ENCODE measurements around the gene AUP1.

DNA sequence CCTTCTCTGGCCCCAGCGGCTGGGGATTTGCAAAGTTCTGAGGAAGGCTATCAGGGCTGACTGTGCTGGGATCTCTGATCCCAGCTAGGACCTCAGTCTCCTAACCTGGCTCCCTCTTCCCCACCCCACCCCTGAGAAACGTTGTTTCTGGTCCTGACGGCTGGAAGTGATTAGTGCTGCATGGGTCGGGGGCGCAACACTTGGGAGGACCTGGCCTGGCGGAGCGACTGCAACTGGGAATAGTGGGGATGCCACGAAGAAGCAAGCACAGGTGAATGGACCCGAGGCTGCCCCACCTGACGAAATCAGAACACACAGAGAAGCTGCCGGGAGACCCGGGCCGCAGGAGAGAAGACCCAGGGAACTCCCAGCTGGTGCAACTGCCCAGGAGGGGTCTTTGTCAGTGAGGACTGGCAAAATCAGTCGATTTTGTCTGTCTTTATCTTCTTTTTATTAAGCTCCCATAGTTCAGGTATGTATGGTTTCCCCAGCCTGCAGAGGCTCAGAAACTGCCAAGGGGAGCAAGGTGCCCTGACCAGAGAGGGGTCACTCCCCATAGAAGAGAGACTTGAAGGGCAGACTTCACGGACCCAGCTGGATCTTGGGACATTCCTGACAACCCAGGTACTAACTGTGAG lies 29.4 kb downstream of the AUP1 start:
- TF ChIP-seq, protein P1, sequence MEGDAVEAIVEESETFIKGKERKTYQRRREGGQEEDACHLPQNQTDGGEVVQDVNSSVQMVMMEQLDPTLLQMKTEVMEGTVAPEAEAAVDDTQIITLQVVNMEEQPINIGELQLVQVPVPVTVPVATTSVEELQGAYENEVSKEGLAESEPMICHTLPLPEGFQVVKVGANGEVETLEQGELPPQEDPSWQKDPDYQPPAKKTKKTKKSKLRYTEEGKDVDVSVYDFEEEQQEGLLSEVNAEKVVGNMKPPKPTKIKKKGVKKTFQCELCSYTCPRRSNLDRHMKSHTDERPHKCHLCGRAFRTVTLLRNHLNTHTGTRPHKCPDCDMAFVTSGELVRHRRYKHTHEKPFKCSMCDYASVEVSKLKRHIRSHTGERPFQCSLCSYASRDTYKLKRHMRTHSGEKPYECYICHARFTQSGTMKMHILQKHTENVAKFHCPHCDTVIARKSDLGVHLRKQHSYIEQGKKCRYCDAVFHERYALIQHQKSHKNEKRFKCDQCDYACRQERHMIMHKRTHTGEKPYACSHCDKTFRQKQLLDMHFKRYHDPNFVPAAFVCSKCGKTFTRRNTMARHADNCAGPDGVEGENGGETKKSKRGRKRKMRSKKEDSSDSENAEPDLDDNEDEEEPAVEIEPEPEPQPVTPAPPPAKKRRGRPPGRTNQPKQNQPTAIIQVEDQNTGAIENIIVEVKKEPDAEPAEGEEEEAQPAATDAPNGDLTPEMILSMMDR (IDR thresholded peaks at IDR 0.05), result no peak
- TF ChIP-seq POLR2A (IDR thresholded peaks at IDR 0.05), result no peak
